Duodenal mucosa (tissue), 2 donors: ENCODE results near the gene DCHS2.

Source experiments
- H3K27ac ChIP-seq: one replicate; pipeline ENCODE4 v1.7.0; 2013; ENCODE audit warnings: low read depth, low read length
- H3K27me3 ChIP-seq, 2 donors: one replicate each; pipeline ENCODE4 v1.7.0; 2013; ENCODE audit warnings: low read length in 2 of 2, control low read depth in 1 of 2; ENCODE audit not compliant: insufficient read depth in 2 of 2, control insufficient read depth in 1 of 2
- H3K36me3 ChIP-seq, 2 donors: one replicate each; pipeline ENCODE4 v1.7.0; 2013; ENCODE audit warnings: low read length in 2 of 2, control low read depth in 1 of 2; ENCODE audit not compliant: insufficient read depth in 2 of 2, control insufficient read depth in 1 of 2
- H3K4me1 ChIP-seq, 2 donors: one replicate each; pipeline ENCODE4 v1.7.0; 2013; ENCODE audit warnings: low read length in 2 of 2, control low read depth in 1 of 2; ENCODE audit not compliant: insufficient read depth in 2 of 2, control insufficient read depth in 1 of 2
- H3K4me3 ChIP-seq, 2 donors: one replicate each; pipeline ENCODE4 v1.7.0; 2013; ENCODE audit warnings: low read length in 2 of 2, low read depth in 1 of 2
- H3K9ac ChIP-seq, 2 donors: one replicate each; pipeline ENCODE4 v1.7.0; 2013; ENCODE audit warnings: low read length in 2 of 2, low read depth in 1 of 2
- H3K9me3 ChIP-seq, 2 donors: one replicate each; pipeline ENCODE4 v1.7.0; 2013; ENCODE audit warnings: low read length in 2 of 2, control low read depth in 1 of 2; ENCODE audit not compliant: control insufficient read depth in 1 of 2

DCHS2 gene

DNA sequence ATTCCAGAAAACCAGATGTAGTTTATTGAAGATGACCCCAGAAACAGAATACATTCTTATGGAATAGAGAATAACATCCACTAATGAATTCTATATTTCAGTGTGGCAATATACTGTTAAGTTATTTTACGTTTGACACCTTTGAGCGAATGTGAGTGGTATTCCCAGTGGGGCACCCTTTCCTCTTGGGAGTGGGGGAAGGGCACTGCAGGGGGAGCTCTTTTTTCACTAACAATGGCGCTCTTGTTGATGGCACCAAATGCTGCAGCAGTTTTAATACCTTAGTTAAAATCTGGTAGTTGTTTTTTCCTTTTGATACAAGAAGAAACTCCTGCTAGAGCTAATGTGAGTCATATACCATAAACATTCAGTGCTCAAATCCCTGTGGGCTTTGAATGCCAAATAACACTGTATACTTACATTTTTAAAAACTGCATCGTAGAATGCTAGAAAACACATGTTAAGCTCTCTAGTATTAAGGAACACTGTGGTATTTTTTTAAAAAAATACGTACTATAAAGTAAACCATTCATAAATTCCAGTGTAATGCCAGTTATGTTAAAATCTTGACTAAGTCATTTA is 178.5 kb downstream of the DCHS2 start:
- no peaks in the 10 kb centered on the region for H3K4me1 ChIP-seq
- H3K36me3 ChIP-seq: no peaks in the 10 kb centered on the region
- H3K9me3 ChIP-seq: no peaks in the 10 kb centered on the region
- no peak overlapping the region for H3K27ac ChIP-seq
- no peak overlapping the region for H3K4me3 ChIP-seq
- H3K27me3 ChIP-seq: no peaks in the 10 kb centered on the region
- no peak overlapping the region for H3K9ac ChIP-seq

DNA sequence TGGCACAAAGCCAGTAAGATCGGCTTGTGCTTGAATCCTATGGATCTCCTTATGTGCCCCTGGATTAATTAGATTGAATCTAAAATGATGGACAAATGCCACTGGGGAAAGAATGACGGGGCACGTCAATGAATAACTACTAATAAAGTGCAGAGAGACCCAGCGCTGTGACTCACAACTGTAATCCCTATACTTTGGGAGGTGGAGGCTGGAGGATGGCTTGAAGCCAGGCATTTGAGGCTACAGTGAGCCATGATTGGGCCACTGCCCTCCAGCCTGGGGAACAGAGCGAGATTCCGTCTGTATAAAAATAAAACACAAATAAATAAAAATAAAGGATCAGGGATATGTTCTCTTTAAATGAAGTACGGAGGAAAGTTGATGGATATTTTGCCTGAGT is 179.4 kb downstream of the DCHS2 start:
- Histone ChIP-seq H3K9me3 (no peaks in the 10 kb centered on the region), H3K4me3 (no peak overlapping the region), H3K27me3 (no peaks in the 10 kb centered on the region), H3K27ac (no peak overlapping the region), H3K36me3 (no peaks in the 10 kb centered on the region), H3K9ac (no peak overlapping the region), H3K4me1 (no peaks in the 10 kb centered on the region)

DNA sequence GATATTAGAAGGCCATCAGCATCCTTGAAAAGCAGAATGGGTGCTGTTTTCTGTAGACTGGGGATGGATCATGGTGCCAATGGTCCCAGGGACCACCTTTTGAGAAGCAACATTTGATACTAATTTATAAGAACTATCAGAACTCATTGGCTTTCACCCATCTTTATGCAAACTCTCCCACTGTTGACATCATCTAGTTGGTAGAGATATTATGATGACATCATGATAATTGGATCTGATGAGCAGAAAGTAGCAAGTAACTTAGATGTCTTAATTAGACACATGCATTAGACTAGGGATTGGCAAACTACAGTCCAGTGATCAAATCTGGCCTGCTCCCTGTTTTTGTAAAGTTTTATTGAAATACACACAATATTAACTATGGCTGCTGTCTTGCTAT is 181.0 kb downstream of the DCHS2 start:
- H3K36me3 ChIP-seq: no peaks in the 10 kb centered on the region
- no peak overlapping the region for H3K27ac ChIP-seq
- no peak overlapping the region for H3K4me3 ChIP-seq
- no peak overlapping the region for H3K9ac ChIP-seq
- H3K4me1 ChIP-seq: no peaks in the 10 kb centered on the region
- H3K27me3 ChIP-seq: no peaks in the 10 kb centered on the region
- no peaks in the 10 kb centered on the region for H3K9me3 ChIP-seq

DNA sequence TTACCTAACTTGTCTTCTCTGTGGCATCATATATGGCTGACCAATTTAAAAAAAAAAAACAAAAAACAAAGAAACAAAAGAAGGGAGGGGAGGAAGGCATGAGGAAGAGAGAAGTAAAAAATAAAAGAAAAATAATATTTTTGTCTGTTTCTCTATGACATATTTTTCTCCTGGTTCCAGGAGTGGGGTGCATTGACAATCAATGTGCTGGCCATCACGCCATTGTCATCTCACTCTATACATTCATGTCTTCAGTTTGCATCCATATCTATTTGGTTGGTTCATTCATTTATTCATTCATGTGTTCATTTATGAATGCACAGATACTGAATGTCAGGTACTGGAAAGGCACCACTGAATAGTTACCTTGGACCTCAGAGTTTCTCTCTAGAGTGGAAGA is 183.4 kb downstream of the DCHS2 start:
- Histone ChIP-seq H3K4me3 (no peak overlapping the region), H3K9ac (no peak overlapping the region), H3K9me3 (no peaks in the 10 kb centered on the region), H3K27ac (no peak overlapping the region), H3K27me3 (no peaks in the 10 kb centered on the region), H3K4me1 (no peaks in the 10 kb centered on the region), H3K36me3 (no peaks in the 10 kb centered on the region)

DNA sequence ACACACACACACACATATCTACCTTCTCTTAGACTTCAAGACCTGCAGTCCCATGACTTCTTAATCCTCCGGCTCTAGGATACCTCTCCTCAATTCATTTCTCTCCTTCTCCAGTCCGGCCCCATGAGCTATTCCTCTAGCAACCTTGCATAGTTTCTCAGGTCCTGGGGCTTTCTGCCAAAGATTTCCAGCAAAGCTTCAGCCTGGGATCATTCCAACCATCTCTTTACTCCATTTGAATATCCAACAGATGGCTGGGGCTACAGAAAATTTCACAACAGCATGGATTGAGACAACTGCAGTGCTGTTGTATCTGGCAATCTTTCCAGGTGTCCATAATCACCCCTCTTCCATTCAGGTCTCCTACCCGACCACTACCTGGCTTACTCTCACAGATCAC is 184.1 kb downstream of the DCHS2 start:
- Histone ChIP-seq H3K4me1 (no peaks in the 10 kb centered on the region), H3K9me3 (no peaks in the 10 kb centered on the region), H3K9ac (no peak overlapping the region), H3K27me3 (no peaks in the 10 kb centered on the region), H3K36me3 (no peaks in the 10 kb centered on the region), H3K4me3 (no peak overlapping the region), H3K27ac (no peak overlapping the region)

DNA sequence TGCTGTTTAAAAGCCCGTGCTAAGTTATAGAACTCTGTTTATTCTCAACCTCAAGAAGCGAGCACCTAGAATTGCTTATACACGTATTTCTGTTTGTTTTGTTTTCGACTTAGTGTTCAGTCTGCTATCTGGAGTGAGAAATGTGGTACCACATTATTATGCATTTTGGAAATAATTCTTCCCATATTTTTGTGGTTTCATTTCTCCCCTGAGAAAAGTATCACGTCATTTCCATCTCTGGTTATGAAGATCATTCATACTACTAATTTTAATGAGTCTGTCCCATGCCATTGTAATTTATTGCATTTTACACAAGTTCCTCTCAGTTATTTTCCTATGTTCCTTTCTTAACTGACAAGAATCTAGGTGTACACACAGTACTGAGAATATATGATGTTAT is 186.0 kb downstream of the DCHS2 start:
- Histone ChIP-seq H3K9me3 (no peaks in the 10 kb centered on the region), H3K36me3 (no peaks in the 10 kb centered on the region), H3K4me1 (no peaks in the 10 kb centered on the region), H3K27ac (no peak overlapping the region), H3K9ac (no peak overlapping the region), H3K27me3 (no peaks in the 10 kb centered on the region), H3K4me3 (no peak overlapping the region)

DNA sequence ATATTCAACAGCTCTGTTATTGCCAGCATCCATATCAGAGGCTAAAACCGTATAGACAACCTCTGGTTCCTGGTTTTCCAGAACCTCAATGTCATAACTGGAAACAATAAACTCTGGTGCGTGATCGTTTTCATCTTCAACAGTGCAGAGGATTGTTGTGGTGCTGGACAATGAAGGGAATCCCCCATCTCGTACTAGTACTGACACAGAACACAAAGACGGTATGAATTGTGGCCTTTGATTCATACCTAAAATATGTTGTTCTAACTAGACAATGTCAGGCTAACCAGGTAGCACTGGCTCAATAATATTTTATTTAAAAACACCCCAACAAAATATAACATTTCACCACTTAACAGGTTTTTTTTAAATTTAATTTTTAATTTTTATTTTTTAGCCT is 186.9 kb downstream of the DCHS2 start:
- Histone ChIP-seq H3K27me3 (no peaks in the 10 kb centered on the region), H3K9me3 (no peaks in the 10 kb centered on the region), H3K27ac (no peak overlapping the region), H3K4me3 (no peak overlapping the region), H3K4me1 (no peaks in the 10 kb centered on the region), H3K36me3 (no peaks in the 10 kb centered on the region), H3K9ac (no peak overlapping the region)

DNA sequence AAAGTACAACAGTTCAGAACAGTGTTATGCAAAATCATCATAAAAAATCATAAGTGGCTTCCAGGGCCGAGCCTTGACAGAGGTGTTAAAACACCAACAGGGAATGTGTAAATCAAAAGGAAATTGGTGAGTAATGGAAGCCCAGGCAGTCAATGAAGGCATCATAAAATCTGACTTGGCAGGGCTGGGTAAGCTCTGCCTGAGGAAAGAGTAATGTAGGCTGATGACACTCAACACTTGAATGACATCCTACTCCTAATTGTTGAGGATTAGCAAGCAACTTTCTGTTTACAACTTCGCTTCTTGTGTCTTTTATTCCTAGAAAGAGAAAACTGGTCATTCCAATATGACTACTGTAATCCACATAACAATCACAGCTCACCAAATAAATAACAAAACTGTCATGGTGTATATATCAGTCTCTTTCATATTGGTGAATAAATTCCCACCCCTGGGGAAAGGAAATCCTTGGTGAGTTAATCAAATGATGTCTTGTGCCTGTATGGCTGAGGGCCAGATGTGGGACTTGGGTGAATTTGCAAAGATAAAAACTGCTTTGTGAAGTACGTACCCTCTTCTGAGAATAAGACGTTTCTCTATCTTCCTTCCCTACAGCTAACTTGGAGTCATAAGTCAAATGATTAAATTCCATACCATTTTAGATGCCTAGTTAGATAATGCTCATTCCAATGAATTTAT is 196.8 kb downstream of the DCHS2 start:
- H3K9ac ChIP-seq: no peak overlapping the region
- no peaks in the 10 kb centered on the region for H3K4me1 ChIP-seq
- no peaks in the 10 kb centered on the region for H3K27me3 ChIP-seq
- H3K9me3 ChIP-seq: no peaks in the 10 kb centered on the region
- H3K27ac ChIP-seq: no peak overlapping the region
- H3K36me3 ChIP-seq: no peaks in the 10 kb centered on the region
- H3K4me3 ChIP-seq: no peak overlapping the region

DNA sequence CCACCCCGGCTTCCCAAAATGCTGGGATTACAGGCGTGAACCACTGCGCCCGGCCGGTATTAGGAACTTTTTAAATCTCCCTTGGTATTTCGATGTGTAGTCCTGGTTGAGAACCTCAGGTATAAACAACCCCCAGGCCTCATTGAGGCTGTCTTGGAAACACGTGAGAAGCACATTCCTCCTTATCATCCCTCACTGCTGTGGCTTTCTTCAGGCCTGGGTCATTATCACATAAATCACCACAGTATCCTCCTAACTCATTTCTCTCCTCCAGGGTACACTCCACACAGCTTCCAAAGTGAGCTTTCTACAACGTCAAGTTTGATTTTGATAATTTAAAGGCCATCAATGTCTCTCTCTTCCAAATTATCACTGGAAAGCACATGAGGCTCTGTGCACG is 198.2 kb downstream of the DCHS2 start:
- no peaks in the 10 kb centered on the region for H3K9me3 ChIP-seq
- H3K36me3 ChIP-seq: no peaks in the 10 kb centered on the region
- H3K4me1 ChIP-seq: no peaks in the 10 kb centered on the region
- no peak overlapping the region for H3K9ac ChIP-seq
- H3K4me3 ChIP-seq: no peak overlapping the region
- no peaks in the 10 kb centered on the region for H3K27me3 ChIP-seq
- no peak overlapping the region for H3K27ac ChIP-seq

DNA sequence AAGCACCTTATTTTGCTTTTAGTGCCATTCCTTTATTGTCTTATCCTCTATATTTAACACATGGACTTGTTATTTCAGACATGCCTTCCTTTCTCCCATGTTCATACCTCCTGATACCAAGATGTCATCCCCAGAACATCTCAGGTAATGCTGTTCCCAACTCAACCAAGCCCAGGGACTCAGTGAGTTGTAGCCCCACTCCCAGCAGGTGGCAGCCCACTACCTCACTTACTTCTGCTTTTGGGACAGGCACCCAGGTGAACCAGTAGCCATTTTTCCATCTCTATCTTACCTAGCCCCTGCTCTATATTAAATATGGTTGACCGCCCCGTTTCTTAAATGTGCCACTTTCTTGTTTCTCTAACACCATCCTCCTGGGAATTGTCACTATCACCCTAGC is 199.0 kb downstream of the DCHS2 start:
- Histone ChIP-seq H3K36me3 (no peaks in the 10 kb centered on the region), H3K9ac (no peak overlapping the region), H3K4me1 (no peaks in the 10 kb centered on the region), H3K9me3 (no peaks in the 10 kb centered on the region), H3K27me3 (no peaks in the 10 kb centered on the region), H3K4me3 (no peak overlapping the region), H3K27ac (no peak overlapping the region)
